Stimulated activated CD8-positive, alpha-beta memory T cell treated with anti-CD3 and anti-CD28 coated beads, Interleukin-7, amount 100 ng/mL, for 4 hours (primary cell): ENCODE data around the gene FAM131C.
"Not testable (repeated sequence)": the region's sequence is repeated elsewhere in the genome, so short reads cannot be mapped to it uniquely, and the experiment has no call there.

Source experiments
- DNase-seq, 2 donors: peaks; one replicate each; pipeline ENCODE4 v3.0.0-alpha.2; 2020; ENCODE audit warnings: low read depth in 2 of 2

FAM131C gene

DNA sequence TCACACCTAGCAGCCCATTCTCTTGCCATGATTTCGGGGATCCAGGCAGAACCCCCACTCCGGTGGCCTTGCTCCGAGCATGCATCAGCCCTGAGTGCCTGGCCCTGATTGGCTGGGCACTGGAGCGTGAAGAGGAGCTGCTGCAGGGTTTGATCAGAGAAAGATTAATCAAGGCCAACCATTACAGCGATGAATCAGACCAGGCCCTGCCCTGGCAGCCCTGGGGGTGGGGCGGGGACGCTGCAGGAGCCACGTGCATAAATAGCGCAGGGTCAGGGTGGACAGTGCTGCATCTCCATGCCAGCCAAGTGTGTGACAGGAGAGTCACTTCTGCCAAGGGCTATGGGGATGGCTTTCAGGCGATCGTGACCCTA lies 3.4 kb upstream of the FAM131C start:
- DNase-seq = no peak

DNA sequence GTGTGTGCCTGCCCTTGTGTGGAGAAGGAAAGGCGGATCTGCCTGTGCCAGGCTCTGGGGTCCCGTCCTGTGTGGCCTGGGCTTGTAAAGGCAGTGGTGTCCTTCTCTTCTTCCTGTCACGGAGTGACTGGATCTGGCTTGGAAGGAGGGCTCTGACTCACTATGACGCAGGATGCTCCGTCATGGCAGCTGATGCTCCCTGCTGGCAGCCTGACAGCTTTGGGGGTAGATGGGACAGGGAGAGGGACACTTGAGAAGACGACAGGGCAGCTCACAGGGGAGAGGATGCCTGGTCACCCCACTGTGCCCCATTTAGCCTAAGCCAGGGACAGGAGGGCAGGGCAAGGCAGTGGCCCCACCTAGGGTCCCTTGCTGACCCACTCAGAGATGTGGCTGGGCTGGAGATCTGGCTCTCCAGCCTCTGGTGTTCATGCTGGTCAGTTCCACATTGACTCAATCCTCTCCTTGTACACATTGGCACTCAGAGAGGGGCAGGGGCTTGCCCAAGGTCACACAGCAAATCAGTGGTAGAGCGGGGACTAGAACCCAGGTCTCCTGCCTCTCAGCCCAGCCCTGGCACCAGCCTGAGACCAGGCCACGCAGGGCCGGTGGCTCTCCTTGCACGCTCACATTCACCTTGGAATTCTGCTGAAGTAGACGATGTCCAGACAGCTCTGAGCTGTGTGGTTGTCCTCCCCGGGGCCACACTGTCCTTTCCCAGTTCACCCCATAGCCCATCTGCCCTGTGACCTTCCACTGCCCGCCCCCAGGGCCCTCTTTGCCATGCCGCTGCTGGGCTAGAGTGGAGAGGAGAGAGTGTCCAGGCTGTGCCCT lies 2.8 kb upstream of the FAM131C start:
- DNase-seq = no peak

GRCh38 chr1:16075337-16076030 lies 2.0 kb upstream of the FAM131C start:
- DNase-seq = no peak

GRCh38 chr1:16074217-16074616 lies 766 bp upstream of the FAM131C start:
- no peak for DNase-seq

GRCh38 chr1:16072616-16073484 lies 601 bp downstream of the FAM131C start:
- DNase-seq = no peak

DNA sequence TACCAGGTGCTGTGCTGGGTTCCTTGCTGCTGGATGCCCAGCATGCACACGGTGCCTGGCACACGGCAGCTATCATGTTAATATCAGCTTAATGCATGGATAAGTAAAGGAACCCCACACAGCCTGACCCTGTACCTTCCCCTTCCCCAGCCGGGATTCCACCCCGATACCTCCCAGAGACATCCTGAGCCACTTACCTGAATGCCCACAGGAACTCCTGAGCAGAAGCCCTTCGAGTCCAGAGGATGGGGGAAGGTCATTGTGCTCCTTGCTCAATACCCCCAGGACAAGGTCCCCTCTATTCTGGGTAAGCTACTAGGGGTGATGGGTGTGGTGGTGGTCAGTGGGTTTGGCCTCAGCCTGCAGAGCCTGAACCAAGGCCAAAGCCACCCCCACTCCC lies 1.4 kb downstream of the FAM131C start:
- no peak for DNase-seq

GRCh38 chr1:16071614-16072013 lies 1.8 kb downstream of the FAM131C start:
- DNase-seq = no peak

DNA sequence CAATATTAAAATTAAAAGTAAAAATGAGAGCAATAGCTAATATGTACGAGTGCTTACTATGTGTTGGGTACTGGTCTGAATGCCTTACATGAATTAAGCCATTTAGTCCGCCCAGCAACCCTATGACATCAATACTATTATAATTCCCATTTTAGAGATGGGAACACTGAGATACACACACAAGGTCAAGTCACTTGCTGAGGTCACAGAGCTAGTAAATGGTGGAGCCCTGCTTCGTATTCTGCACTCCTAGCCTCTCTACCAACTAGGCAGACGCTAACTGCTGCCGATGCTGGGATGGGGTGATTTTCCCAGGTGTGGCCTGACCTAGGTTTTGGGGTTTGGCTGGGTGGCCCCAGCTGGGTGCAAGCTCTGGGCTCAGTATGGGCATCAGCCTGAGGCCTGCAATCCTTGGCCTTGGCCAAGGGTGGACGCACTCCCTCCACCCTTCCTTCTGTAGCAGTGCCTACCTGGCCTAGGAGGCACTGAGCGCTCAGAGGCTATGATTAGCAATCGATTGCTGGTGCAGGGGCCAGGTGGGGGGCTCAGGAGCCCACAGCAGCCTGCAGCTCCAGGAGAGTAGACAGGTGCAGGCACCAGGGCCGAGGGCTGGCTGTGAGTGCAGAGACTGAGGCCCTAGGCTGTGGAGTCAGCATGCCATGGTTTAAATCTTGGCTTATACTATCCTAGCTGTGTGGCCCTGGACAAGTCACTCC lies 2.7 kb downstream of the FAM131C start:
- DNase-seq = no peak

- no peak for DNase-seq
Measured at GRCh38 chr1:16068356-16069270, 4.8 kb downstream of the FAM131C start.

GRCh38 chr1:16067933-16068332 lies 5.5 kb downstream of the FAM131C start:
- no peak for DNase-seq

- no peak for DNase-seq
Measured at GRCh38 chr1:16067127-16067768, 6.2 kb downstream of the FAM131C start.

- no peak for DNase-seq
Measured at GRCh38 chr1:16066245-16066644, 7.2 kb downstream of the FAM131C start.

- no peak for DNase-seq
Measured at GRCh38 chr1:16065269-16065576, 8.2 kb downstream of the FAM131C start.

DNA sequence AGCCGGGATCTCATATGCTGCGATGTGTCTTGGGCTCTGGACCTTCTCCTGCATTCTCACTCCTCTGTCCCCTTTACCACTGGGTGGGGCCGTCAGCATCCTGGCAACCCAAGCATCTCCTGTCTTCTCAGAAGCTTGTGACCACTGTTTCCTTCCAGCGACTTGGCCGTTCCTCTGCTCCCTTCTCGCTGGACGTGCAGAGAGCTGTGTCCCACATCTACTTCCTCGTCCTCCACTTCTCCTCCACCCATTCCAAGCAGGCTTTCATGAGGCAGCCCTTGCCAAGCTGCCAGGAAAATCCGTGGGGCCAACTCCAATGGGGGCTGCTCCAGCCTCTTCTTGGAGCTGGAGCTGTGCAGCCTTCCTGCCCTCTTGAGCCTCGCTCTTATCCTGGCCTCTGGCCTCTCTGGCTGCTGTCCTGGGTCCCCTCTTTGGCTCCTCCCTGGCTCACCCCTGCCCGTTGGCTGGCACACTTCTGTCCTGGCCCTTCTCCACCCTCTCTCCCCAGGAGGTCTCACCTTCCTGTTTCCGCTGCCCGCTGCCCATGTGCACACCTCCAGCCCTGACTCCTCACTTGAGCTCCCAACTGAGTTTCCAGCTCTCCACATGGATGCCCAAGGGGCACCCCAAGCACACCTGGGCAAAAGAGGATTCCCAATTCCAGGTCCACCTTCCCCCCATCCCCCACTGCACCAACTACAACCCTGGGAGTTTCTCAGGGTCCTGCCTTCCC lies 8.7 kb downstream of the FAM131C start:
- no peak for DNase-seq

DNA sequence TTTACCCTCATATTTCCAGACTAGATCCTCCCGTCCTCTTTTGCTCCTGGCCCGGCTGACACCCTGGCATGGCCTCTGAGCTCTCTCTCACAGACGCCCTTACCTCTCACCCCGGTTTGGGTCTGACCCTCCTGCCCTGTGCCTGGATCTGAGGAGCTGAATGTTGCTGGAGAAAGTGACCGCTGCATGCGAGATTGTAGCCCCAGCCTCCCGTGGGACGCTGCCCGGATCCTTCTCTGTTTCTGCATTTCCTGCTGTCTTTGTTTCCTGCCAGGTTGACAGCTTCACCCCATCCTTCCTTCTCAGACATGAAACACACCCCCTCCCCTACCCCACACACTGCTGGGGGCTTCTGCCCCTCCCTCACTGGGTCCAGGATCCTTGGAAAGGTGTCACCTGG lies 9.5 kb downstream of the FAM131C start:
- no peak for DNase-seq

- no peak for DNase-seq
Measured at GRCh38 chr1:16063226-16063829, 10.1 kb downstream of the FAM131C start.

DNA sequence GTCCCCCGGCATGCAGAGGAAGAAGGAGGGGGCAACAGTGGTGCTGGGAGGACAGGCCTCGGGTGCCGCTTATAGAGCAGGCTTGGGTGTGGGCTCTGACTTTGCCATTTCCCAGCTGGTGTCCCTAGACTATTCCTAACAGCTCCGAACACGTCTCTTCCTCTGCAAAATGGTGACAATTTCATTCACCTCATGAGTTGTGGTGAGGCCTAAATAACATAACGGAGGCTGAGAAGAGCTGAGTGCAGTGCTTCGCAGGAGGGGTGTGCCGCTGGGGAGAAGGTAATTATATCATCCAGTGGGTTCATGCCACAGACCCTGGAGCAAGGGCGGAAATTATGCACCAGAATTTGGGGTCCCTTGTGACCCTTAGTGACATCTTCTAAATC lies 10.8 kb downstream of the FAM131C start:
- DNase-seq = not testable (repeated sequence)

DNA sequence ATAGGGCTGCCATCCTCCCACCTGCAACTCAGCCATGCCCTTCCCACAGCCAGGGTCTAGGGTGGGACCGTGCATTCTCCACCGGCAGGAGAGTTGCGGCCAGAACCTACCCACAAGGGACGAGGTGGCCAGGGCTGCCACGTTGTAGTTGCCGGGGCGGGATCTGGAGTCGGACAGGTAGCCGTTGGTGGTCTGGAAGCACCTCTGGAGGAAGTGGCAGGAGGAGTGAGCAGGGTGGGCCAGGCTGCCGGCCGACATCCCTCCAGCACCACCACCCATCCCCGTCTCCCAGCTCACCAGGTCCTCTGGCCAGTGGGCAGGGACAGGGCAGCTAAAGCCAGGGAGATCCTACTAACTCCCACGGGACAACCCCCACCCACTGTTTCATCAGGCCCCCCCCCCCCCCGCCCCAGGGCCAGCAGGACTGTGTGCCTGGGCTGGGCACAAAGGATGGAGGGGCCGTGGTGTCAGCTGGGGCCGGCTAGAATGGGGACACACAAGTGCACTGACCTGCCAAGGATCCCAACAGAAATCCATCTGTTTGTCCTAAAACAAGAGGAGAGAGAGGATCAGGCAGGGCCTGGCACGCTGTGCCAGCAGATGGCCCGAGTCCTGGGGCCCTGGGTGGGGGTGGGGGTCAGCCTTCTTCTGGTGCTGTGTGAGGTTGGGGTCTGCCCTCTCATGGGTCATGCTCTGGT lies 11.3 kb downstream of the FAM131C start:
- not testable (repeated sequence) for DNase-seq

DNA sequence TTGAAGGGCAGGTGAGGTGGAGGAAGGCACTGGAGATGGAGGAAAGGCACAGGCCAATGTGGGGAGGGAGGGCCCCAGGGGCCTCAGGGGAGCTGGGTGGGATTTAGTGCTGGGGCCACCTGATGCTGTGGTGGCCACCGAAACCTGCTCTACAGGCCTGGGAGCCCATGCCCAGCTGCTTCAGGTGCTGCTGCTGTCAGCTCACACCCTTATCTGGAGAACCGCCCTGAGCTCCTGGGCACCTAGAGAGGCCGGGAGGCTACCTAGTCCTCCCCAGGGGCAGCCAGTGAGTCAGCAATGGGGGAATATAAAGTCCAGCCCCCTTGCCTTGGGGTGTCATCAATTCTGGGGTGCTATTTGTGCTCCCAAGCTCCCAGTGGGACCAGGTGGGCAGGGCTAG lies 12.2 kb downstream of the FAM131C start:
- no peak for DNase-seq
